Camera-type eye (tissue), 1 donor: Measurements from ENCODE around the gene NUP98. TPM values are rescaled to one million over a fixed set of nuclear protein-coding genes. Genes with fewer than 3 reads are reported as not detected.

ENCODE experiments used
- total RNA-seq: library from RNA; depleted of rRNA; stranded (reverse); fragments of >200 nt; gene quantifications from one replicate; pipeline ENCODE4 v1.2.3, GENCODE V29; 2014

Gene NUP98
- 186 TPM for total RNA-seq

DNA sequence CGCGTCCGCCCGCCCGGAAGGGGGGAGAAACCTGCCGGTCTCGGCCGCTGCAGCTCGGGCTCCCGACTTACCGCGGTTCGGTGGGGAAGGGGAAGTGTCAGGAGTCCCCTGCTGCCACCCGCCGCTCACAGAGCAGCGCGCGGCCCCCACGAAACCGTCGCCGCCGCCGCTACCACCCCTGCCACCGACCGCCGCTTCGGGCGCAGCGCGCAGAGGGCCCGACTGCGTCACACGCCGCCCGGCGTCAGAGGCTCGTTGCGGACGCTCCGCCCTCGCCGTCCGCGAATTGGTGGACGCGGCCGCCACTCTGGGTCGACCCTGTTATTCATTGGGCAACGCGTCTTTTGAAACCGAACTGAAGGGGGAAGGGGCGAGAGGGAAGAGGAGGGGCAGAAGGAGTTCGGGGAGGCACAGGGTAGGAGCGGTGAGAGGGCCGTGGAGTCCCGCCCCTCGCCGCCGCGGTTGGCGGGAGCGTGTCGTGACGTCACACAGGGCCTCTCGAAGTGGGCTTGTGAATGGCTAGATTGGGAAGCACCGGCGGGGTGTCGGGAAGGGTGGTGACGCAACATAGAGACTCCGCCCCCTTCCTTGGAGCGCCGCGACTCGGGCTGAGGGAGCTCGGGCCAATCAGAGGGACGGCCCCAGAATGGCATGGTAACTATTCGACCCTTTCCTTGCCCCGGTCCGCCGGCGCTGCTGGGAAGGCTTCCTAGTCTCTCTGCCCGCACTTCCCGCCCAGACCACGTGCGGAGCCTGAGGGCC is at the start of gene NUP98:
Gene NUP98, minus strand, starts transcription at position 226 of the 762 bp plus-strand sequence. CDS start 15,437 bp downstream, outside the sequence.

GRCh38 chr11:3840870-3841425 is 43.6 kb upstream of the NUP98 start, which contains the start of gene RHOG:
Gene RHOG, minus strand, starts transcription at chr11:3840959. Its CDS starts 12,821 bp downstream, at chr11:3828138.

GRCh38 chr11:3807909-3808860 is 10.8 kb upstream of the NUP98 start, which contains the start of gene PGAP2:
Gene PGAP2, plus strand, starts transcription at chr11:3808560. Its CDS starts 2,700 bp downstream, at chr11:3811260.

GRCh38 chr11:3671334-3672254 is 125.8 kb downstream of the NUP98 start, which contains the start of gene CHRNA10:
Gene CHRNA10, minus strand, starts transcription at chr11:3671384. Its CDS starts 72 bp downstream, at chr11:3671312.

DNA sequence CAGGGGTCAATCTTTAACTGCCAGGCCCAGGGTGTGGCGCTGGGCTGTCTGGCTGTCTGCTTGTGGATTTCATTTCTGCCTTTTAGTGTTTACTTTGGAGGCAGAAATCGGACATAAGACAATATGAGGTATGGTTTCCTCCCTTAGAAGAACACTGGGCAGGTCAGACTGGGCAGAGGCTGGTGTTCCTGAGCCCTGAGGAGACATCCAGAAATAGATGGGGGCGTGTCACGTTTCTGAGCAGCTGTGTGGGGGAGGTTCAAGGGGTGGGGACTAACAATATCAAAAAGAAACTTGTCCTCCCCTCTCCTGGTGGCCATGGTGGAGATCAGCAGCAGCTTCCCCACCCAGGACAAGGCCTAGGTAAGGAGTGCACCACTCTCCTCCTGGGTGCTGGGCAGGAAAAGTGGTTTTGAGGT is 152.5 kb downstream of the NUP98 start, which contains the start of gene ART1:
Gene ART1, plus strand, starts transcription at position 312 of the 419 bp plus-strand sequence. CDS start 14,086 bp downstream, outside the sequence.

GRCh38 chr11:3641701-3642070 is 155.7 kb downstream of the NUP98 start, which contains the start of gene ART5:
Gene ART5, minus strand, starts transcription at chr11:3641992. Its CDS starts 130 bp downstream, at chr11:3641862.

Other genes starting within 250 kb of the NUP98 start
- gene ART5, start 155.6 kb downstream of the NUP98 start, total RNA-seq, result 0.88 TPM
- gene ART1, start 152.4 kb downstream of the NUP98 start, total RNA-seq, result not detected
- gene CHRNA10, start 126.2 kb downstream of the NUP98 start, total RNA-seq, result 0.88 TPM
- gene PGAP2, start 11.0 kb upstream of the NUP98 start, total RNA-seq, result 44.0 TPM
- 10.2 TPM for gene RHOG, start 43.4 kb upstream of the NUP98 start, total RNA-seq
- 32.2 TPM for gene STIM1, start 58.1 kb upstream of the NUP98 start, total RNA-seq